ENCODE data around the gene BLTP3A.

Gene BLTP3A

GRCh38 chr6:34834789-34835518 lies 43.1 kb downstream of the BLTP3A start:
- peak; percentile 20 for DNase-seq (ENCODE audit: low spot score)

GRCh38 chr6:34836008-34836407 lies 44.1 kb downstream of the BLTP3A start:
- DNase-seq (ENCODE audit: low spot score), result no peak

DNA sequence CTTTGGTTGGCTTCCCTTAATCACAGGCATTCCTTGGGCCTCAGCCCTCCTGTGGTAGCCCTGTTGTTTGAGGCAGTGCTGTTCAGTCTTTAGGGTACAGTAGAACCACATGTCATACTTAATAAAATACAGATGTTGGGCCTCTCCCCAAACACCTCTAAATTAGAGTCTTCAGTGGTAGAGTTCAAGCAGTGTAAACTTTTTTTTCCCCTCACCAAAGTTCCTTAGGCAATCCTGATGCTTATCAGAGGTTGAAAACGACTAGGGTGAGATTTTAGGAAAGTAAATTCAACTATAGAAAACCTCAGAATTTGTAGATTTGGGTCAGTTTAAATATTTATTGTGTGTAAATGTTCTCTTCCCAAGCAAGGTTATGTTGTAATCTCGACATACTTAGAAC lies 44.6 kb downstream of the BLTP3A start:
- no peak for DNase-seq (ENCODE audit: low spot score)

GRCh38 chr6:34837528-34837927 lies 45.6 kb downstream of the BLTP3A start:
- no peak for DNase-seq (ENCODE audit: low spot score)

DNA sequence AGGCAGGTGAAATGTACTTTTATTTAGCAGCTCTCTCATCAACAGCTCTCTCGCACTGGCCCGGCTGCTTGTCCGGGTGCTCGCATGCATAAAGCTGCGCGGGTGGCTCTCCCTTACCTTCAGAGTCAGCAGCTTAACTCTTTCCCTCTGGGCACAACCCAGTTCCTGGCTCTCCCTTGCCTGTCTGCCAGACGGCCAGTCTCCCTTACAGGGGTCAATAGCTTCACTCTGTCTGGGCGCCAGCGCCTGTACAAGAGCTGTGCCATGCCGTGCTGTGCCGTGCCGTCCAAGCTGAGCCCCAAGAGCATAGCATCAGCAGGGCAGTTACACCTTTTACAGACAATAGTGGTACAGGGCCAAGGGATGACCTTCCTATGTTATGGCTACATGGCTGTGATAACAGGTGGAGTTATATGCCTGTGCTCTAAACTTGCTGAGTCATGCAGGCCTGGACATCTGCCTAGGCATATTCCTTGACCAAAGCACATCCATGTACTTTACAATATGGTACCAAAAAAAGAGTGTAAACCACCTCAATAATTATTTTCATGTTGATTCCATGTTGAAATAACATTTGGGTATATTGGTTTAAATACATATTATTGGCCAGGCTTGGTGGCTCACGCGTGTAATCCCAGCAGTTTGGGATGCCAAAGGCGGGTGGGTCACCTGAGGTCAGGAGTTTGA lies 47.9 kb downstream of the BLTP3A start:
- no peak for DNase-seq (ENCODE audit: low spot score)

Data from hepatic stellate cell (primary cell).